Skeletal muscle tissue (tissue), 4 donors: Measurements from ENCODE around the gene CADM4. TPM values are rescaled to one million over a fixed set of nuclear protein-coding genes. Genes with fewer than 3 reads are reported as not detected.

Experiments
- H3K27ac ChIP-seq: one replicate; pipeline ENCODE4 v1.7.0; 2013; ENCODE audit warnings: mild to moderate bottlenecking, low read depth, low read length, inconsistent platforms
- H3K27me3 ChIP-seq, 3 donors: one replicate each; pipeline ENCODE4 v1.7.0; 2013; ENCODE audit warnings: low read length in 3 of 3; ENCODE audit not compliant: control insufficient read depth in 3 of 3, insufficient read depth in 3 of 3
- H3K36me3 ChIP-seq, 3 donors: one replicate each; pipeline ENCODE4 v1.7.0; 2013; ENCODE audit warnings: low read length in 3 of 3; ENCODE audit not compliant: control insufficient read depth in 3 of 3, insufficient read depth in 3 of 3
- H3K4me1 ChIP-seq, 3 donors: one replicate each; pipeline ENCODE4 v1.7.0; 2013; ENCODE audit warnings: low read length in 3 of 3, mild to moderate bottlenecking in 3 of 3; ENCODE audit not compliant: control insufficient read depth in 3 of 3, insufficient read depth in 3 of 3
- H3K4me3 ChIP-seq, 3 donors: one replicate each; pipeline ENCODE4 v1.7.0; 2013; ENCODE audit warnings: low read length in 3 of 3
- H3K9ac ChIP-seq, 3 donors: one replicate each; pipeline ENCODE4 v1.7.0; 2013; ENCODE audit warnings: low read length in 3 of 3, mild to moderate bottlenecking in 3 of 3, moderate library complexity in 2 of 3, low read depth in 1 of 3
- H3K9me3 ChIP-seq, 3 donors: one replicate each; pipeline ENCODE4 v1.7.0; 2013; ENCODE audit warnings: low read length in 3 of 3; ENCODE audit not compliant: control insufficient read depth in 3 of 3
- total RNA-seq: library from RNA; depleted of rRNA; stranded (reverse); fragments of >200 nt; gene quantifications from one replicate; pipeline ENCODE4 v1.2.3, GENCODE V29; 2014
- donor health status: Osteomylitis.

The CADM4 gene
- total RNA-seq, 1 donor from 2014 or later, result 7.8 TPM

- no peak overlapping the region for H3K4me3 ChIP-seq
- H3K4me1 ChIP-seq, result peaks cover 21 to 32% (median 24%) of the 10 kb centered on the region in 3 donors
- no peaks in the 10 kb centered on the region for H3K27me3 ChIP-seq
- no peak overlapping the region for H3K9ac ChIP-seq
- peaks cover 9 to 24% (median 15%) of the 10 kb centered on the region in 3 donors for H3K36me3 ChIP-seq
- no peaks in the 10 kb centered on the region for H3K9me3 ChIP-seq
- H3K27ac ChIP-seq, result no peak overlapping the region
Observed at GRCh38 chr19:43599635-43600295, 39.9 kb downstream of the CADM4 start.

GRCh38 chr19:43598445-43599240 lies 41.0 kb downstream of the CADM4 start:
- Histone ChIP-seq H3K27me3 (no peaks in the 10 kb centered on the region), H3K9ac (no peak overlapping the region), H3K4me3 (no peak overlapping the region), H3K4me1 (peaks cover 31 to 43% (median 33%) of the 10 kb centered on the region in 3 donors), H3K36me3 (peaks cover 11 to 29% (median 15%) of the 10 kb centered on the region in 3 donors), H3K27ac (no peak overlapping the region), H3K9me3 (no peaks in the 10 kb centered on the region)

- Histone ChIP-seq H3K9me3 (no peaks in the 10 kb centered on the region), H3K27ac (no peak overlapping the region), H3K4me3 (peak overlapping the region; percentile 94 to 99 (median 96)), H3K9ac (peak overlapping the region in 2 of 3 donors; percentile 98 to 99), H3K27me3 (no peaks in the 10 kb centered on the region), H3K36me3 (peaks cover 18 to 34% (median 19%) of the 10 kb centered on the region in 3 donors), H3K4me1 (peaks cover 32 to 48% (median 37%) of the 10 kb centered on the region in 3 donors)
Observed at GRCh38 chr19:43597876-43598275, 41.8 kb downstream of the CADM4 start.

- Histone ChIP-seq H3K36me3 (peaks cover 23 to 39% (median 28%) of the 10 kb centered on the region in 3 donors), H3K27ac (peak overlapping the region; percentile 99), H3K4me3 (peak overlapping the region; percentile 94 to 99 (median 96)), H3K4me1 (peaks cover 32 to 48% (median 37%) of the 10 kb centered on the region in 3 donors), H3K27me3 (no peaks in the 10 kb centered on the region), H3K9me3 (no peaks in the 10 kb centered on the region), H3K9ac (peak overlapping the region; percentile 98 to 99 (median 98))
Observed at GRCh38 chr19:43596842-43597461, 42.7 kb downstream of the CADM4 start.

- Histone ChIP-seq H3K4me3 (peak within 1 kb of the TSS; percentile 94 to 99 (median 96)), H3K27me3 (no peaks in the 10 kb centered on the region), H3K4me1 (peaks cover 32 to 48% (median 37%) of the 10 kb centered on the region in 3 donors), H3K9me3 (no peaks in the 10 kb centered on the region), H3K9ac (peak within 1 kb of the TSS; percentile 98 to 99 (median 98)), H3K27ac (peak within 1 kb of the TSS; percentile 99), H3K36me3 (peaks cover 23 to 37% (median 31%) of the 10 kb centered on the region in 3 donors)
Observed at GRCh38 chr19:43595999-43596841, 43.4 kb downstream of the CADM4 start, which contains the start of the genes IRGQ and ZNF576. Gene IRGQ, minus strand, starts transcription at chr19:43596134. Its CDS starts 796 bp downstream, at chr19:43595338. Gene ZNF576, plus strand, starts transcription at chr19:43596595. Its CDS starts 514 bp downstream, at chr19:43597109.

- Histone ChIP-seq H3K36me3 (peaks cover 28 to 38% (median 32%) of the 10 kb centered on the region in 3 donors), H3K4me1 (peaks cover 32 to 48% (median 37%) of the 10 kb centered on the region in 3 donors), H3K27me3 (no peaks in the 10 kb centered on the region), H3K27ac (peak overlapping the region; percentile 99), H3K9me3 (no peaks in the 10 kb centered on the region), H3K4me3 (peak overlapping the region; percentile 82 to 94 (median 85)), H3K9ac (peak overlapping the region; percentile 86 to 91 (median 87))
Observed at GRCh38 chr19:43595605-43595998, 44.0 kb downstream of the CADM4 start.

GRCh38 chr19:43594710-43595604 lies 44.7 kb downstream of the CADM4 start:
- Histone ChIP-seq H3K36me3 (peaks cover 32 to 37% (median 33%) of the 10 kb centered on the region in 3 donors), H3K27ac (peak overlapping the region; percentile 99), H3K27me3 (no peaks in the 10 kb centered on the region), H3K9me3 (no peaks in the 10 kb centered on the region), H3K4me1 (peaks cover 32 to 48% (median 37%) of the 10 kb centered on the region in 3 donors), H3K4me3 (peak overlapping the region; percentile 82 to 94 (median 85)), H3K9ac (peak overlapping the region; percentile 86 to 91 (median 87))

GRCh38 chr19:43594081-43594697 lies 45.5 kb downstream of the CADM4 start:
- H3K9me3 ChIP-seq, result no peaks in the 10 kb centered on the region
- H3K4me3 ChIP-seq, result peak overlapping the region in 2 of 3 donors; percentile 85 to 94
- H3K4me1 ChIP-seq, result peaks cover 32 to 48% (median 37%) of the 10 kb centered on the region in 3 donors
- peak overlapping the region; percentile 86 to 91 (median 87) for H3K9ac ChIP-seq
- no peaks in the 10 kb centered on the region for H3K27me3 ChIP-seq
- H3K36me3 ChIP-seq, result peaks cover 29 to 33% (median 32%) of the 10 kb centered on the region in 3 donors
- peak overlapping the region; percentile 99 for H3K27ac ChIP-seq
